ENCODE results near the gene TSPEAR. TPM values are rescaled to one million over a fixed set of nuclear protein-coding genes. Genes with fewer than 3 reads are reported as not detected.

The TSPEAR gene
- total and polyA plus RNA-seq, 2 donors (not counting 1 experiment from before 2014, with no cell fraction given): not detected

GRCh38 chr21:44713130-44713529, 1.8 kb upstream of the TSPEAR start:
- DNase-seq (ENCODE audit: low read depth in 2 of 2): no peak
- H3K79me2 ChIP-seq (ENCODE audit: control insufficient read depth, insufficient read depth, low read length): no peaks in the 10 kb centered on the region
- no peaks in the 10 kb centered on the region for H3K4me1 ChIP-seq (ENCODE audit: control insufficient read depth, extremely low read depth, insufficient read depth, low read length)
- TF ChIP-seq CTCF (conservative IDR thresholded peaks at IDR 0.05 in 1 of 2, IDR thresholded peaks at IDR 0.05 in 1 of 2; ENCODE audit: low read depth in 1 of 2, low read length in 2 of 2): no peak
- no peak for TF ChIP-seq EZH2 (IDR thresholded peaks at IDR 0.05; ENCODE audit: low read length, missing control alignments)
- no peak overlapping the region for H3K9ac ChIP-seq (ENCODE audit: insufficient read depth, low read length)
- no peak overlapping the region for H3K27ac ChIP-seq (ENCODE audit: insufficient read depth, low read length)
- H3K4me2 ChIP-seq (ENCODE audit: extremely low read depth, insufficient read depth, low read length): no peak overlapping the region
- H3K36me3 ChIP-seq (ENCODE audit: control insufficient read depth, insufficient read depth, low read length): no peaks in the 10 kb centered on the region
- no peak overlapping the region for H3K4me3 ChIP-seq (replicated peaks in 1 of 4; ENCODE audit: control extremely low read depth in 1 of 4, insufficient read depth in 1 of 4, low read depth in 3 of 4, low read length in 4 of 4)
- peaks cover 53% of the 10 kb centered on the region for H3K27me3 ChIP-seq (ENCODE audit: control insufficient read depth, insufficient read depth, low read length)
- no peaks in the 10 kb centered on the region for H3K9me3 ChIP-seq (ENCODE audit: control insufficient read depth, insufficient read depth, low read depth, low read length)
- no peak overlapping the region for H2AFZ ChIP-seq (ENCODE audit: low read length)
- no peaks in the 10 kb centered on the region for H4K20me1 ChIP-seq (ENCODE audit: control insufficient read depth, extremely low read depth, insufficient read depth, low read length)

- H3K27me3 ChIP-seq (ENCODE audit: control insufficient read depth, insufficient read depth, low read length): peaks cover 59% of the 10 kb centered on the region
Measured at GRCh38 chr21:44712203-44713028, 1.0 kb upstream of the TSPEAR start.

More at GRCh38 chr21:44712203-44713028, 1.0 kb upstream of the TSPEAR start:
- peak; percentile 45 for TF ChIP-seq EZH2 (IDR thresholded peaks at IDR 0.05; ENCODE audit: low read length, missing control alignments)
- no peak for TF ChIP-seq CTCF (conservative IDR thresholded peaks at IDR 0.05 in 1 of 2, IDR thresholded peaks at IDR 0.05 in 1 of 2; ENCODE audit: low read depth in 1 of 2, low read length in 2 of 2)
- H2AFZ ChIP-seq (ENCODE audit: low read length): no peak overlapping the region
- H3K4me1 ChIP-seq (ENCODE audit: control insufficient read depth, extremely low read depth, insufficient read depth, low read length): no peaks in the 10 kb centered on the region
- no peak for DNase-seq (ENCODE audit: low read depth in 2 of 2)
- no peaks in the 10 kb centered on the region for H3K9me3 ChIP-seq (ENCODE audit: control insufficient read depth, insufficient read depth, low read depth, low read length)
- no peaks in the 10 kb centered on the region for H3K36me3 ChIP-seq (ENCODE audit: control insufficient read depth, insufficient read depth, low read length)
- H3K9ac ChIP-seq (ENCODE audit: insufficient read depth, low read length): no peak overlapping the region
- no peaks in the 10 kb centered on the region for H3K79me2 ChIP-seq (ENCODE audit: control insufficient read depth, insufficient read depth, low read length)
- H3K4me3 ChIP-seq (replicated peaks in 1 of 4; ENCODE audit: control extremely low read depth in 1 of 4, insufficient read depth in 1 of 4, low read depth in 3 of 4, low read length in 4 of 4): no peak overlapping the region
- no peak overlapping the region for H3K27ac ChIP-seq (ENCODE audit: insufficient read depth, low read length)
- H4K20me1 ChIP-seq (ENCODE audit: control insufficient read depth, extremely low read depth, insufficient read depth, low read length): no peaks in the 10 kb centered on the region
- H3K4me2 ChIP-seq (ENCODE audit: extremely low read depth, insufficient read depth, low read length): no peak overlapping the region

All from fibroblast of lung (primary cell).